Neutrophil (primary cell): ENCODE results near the gene AFDN.

Experiments used
- H3K27ac ChIP-seq: fragments of 200-600 bp; sonication (generic); 2 replicates; pipeline ENCODE4 v1.5.1; 2016; ENCODE audit warnings: mild to moderate bottlenecking, moderate library complexity
- H3K27me3 ChIP-seq: fragments of 200-600 bp; sonication (generic); 2 replicates; pipeline ENCODE4 v1.6.0; 2016; ENCODE audit warnings: mild to moderate bottlenecking
- H3K36me3 ChIP-seq: fragments of 200-600 bp; sonication (generic); 2 replicates; pipeline ENCODE4 v1.5.1; 2017
- H3K4me1 ChIP-seq, 2 experiments: fragments of 200-600 bp in 1 of 2; sonication (generic) in 1 of 2; 1 replicate in 1 of 2; 2 replicates in 1 of 2; pipeline versions ENCODE4 v1.5.1 to v1.6.1; 2013 to 2016; ENCODE audit warnings: low read depth in 1 of 2, low read length in 1 of 2, mild to moderate bottlenecking in 1 of 2, moderate library complexity in 1 of 2; ENCODE audit not compliant: control insufficient read depth in 1 of 2, insufficient read depth in 1 of 2
- H3K4me3 ChIP-seq, 2 experiments: fragments of 200-600 bp in 1 of 2; sonication (generic) in 1 of 2; 1 replicate in 1 of 2; 2 replicates in 1 of 2; pipeline ENCODE4 v1.5.1; 2013 to 2016; ENCODE audit warnings: low read depth in 1 of 2, low read length in 1 of 2, mild to moderate bottlenecking in 1 of 2, moderate library complexity in 1 of 2
- H3K9me3 ChIP-seq: fragments of 200-600 bp; sonication (generic); 2 replicates; pipeline ENCODE4 v1.5.1; 2016
- CTCF ChIP-seq: fragments of 200-600 bp; sonication (generic); IDR thresholded peaks from 2 replicates; pipeline ENCODE4 v1.5.1; 2016; ENCODE audit warnings: antibody characterized with exemption

Gene AFDN

GRCh38 chr6:167933847-167934246, 107.1 kb downstream of the AFDN start:
- TF ChIP-seq CTCF: no peak
- Histone ChIP-seq H3K27ac (no peak overlapping the region), H3K4me3 (no peak overlapping the region)

GRCh38 chr6:167934426-167934864, 107.7 kb downstream of the AFDN start:
- Histone ChIP-seq H3K27ac (no peak overlapping the region), H3K36me3 (no peaks in the 10 kb centered on the region), H3K9me3 (no peaks in the 10 kb centered on the region), H3K4me3 (no peak overlapping the region), H3K27me3 (no peaks in the 10 kb centered on the region), H3K4me1 (no peaks in the 10 kb centered on the region)
- TF ChIP-seq CTCF: no peak

More at GRCh38 chr6:167933847-167934246, 107.1 kb downstream of the AFDN start:
- Histone ChIP-seq H3K9me3 (no peaks in the 10 kb centered on the region), H3K27me3 (no peaks in the 10 kb centered on the region), H3K4me1 (no peaks in the 10 kb centered on the region), H3K36me3 (no peaks in the 10 kb centered on the region)

- no peak for TF ChIP-seq CTCF
- Histone ChIP-seq H3K27ac (no peak overlapping the region), H3K9me3 (no peaks in the 10 kb centered on the region), H3K4me3 (no peak overlapping the region), H3K36me3 (no peaks in the 10 kb centered on the region), H3K4me1 (no peaks in the 10 kb centered on the region), H3K27me3 (no peaks in the 10 kb centered on the region)
Observed at GRCh38 chr6:167936051-167936450, 109.3 kb downstream of the AFDN start.

GRCh38 chr6:167937301-167937700, 110.6 kb downstream of the AFDN start:
- Histone ChIP-seq H3K27me3 (no peaks in the 10 kb centered on the region), H3K27ac (no peak overlapping the region), H3K9me3 (no peaks in the 10 kb centered on the region), H3K4me1 (no peaks in the 10 kb centered on the region), H3K4me3 (no peak overlapping the region), H3K36me3 (no peaks in the 10 kb centered on the region)
- TF ChIP-seq CTCF: no peak

GRCh38 chr6:167937948-167938911, 111.5 kb downstream of the AFDN start:
- H3K27ac ChIP-seq: no peak overlapping the region
- no peaks in the 10 kb centered on the region for H3K36me3 ChIP-seq

More at GRCh38 chr6:167937948-167938911, 111.5 kb downstream of the AFDN start:
- Histone ChIP-seq H3K27me3 (no peaks in the 10 kb centered on the region), H3K4me1 (no peaks in the 10 kb centered on the region), H3K4me3 (no peak overlapping the region), H3K9me3 (no peaks in the 10 kb centered on the region)
- no peak for TF ChIP-seq CTCF
